GM19239 (cell line): Measurements from ENCODE around the gene SPATA13.
"Not testable (repeated sequence)": the region's sequence is repeated elsewhere in the genome, so short reads cannot be mapped to it uniquely, and the experiment has no call there.

Experiments
- DNase-seq: peaks from one replicate; pipeline ENCODE4 v3.0.0; 2011; ENCODE audit warnings: low spot score; ENCODE audit not compliant: insufficient read length
- FAIRE-seq: peaks from 2 replicates; lab custom pipeline; 2011; peaks lifted over from hg19 to GRCh38; lab: Jason Lieb, UNC

Gene SPATA13

GRCh38 chr13:24192057-24192810 is 31.7 kb downstream of the SPATA13 start:
- DNase-seq (no peak), FAIRE-seq (no peak)

GRCh38 chr13:24192811-24193162 is 32.3 kb downstream of the SPATA13 start:
- DNase-seq = no peak
- FAIRE-seq = no peak

DNA sequence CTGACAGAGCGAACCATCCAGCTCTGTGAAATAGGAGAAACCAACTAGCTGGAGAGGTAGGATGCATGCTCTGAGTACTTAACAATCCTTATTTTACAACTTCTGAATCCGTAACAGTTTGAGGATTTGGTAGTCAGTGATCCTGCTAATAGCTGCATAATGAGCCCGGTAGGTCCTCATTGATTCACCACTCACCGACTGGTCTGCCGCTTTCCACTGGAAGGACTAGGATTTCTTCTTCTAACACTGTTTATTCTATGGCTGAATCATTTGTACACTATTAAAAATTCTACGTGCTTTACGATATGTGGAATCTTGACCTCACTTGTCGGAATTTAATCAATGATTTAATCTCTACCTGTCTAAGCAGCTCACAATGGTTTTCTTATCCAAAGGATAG is 33.9 kb downstream of the SPATA13 start:
- no peak for DNase-seq
- no peak for FAIRE-seq

- DNase-seq = no peak
- no peak for FAIRE-seq
These were observed 35.1 kb downstream of the SPATA13 start for GRCh38 chr13:24195626-24196025.

GRCh38 chr13:24196593-24197197 is 36.2 kb downstream of the SPATA13 start:
- DNase-seq (no peak), FAIRE-seq (no peak)

- FAIRE-seq (no peak), DNase-seq (no peak)
These were observed 38.5 kb downstream of the SPATA13 start for GRCh38 chr13:24199016-24199415.

DNA sequence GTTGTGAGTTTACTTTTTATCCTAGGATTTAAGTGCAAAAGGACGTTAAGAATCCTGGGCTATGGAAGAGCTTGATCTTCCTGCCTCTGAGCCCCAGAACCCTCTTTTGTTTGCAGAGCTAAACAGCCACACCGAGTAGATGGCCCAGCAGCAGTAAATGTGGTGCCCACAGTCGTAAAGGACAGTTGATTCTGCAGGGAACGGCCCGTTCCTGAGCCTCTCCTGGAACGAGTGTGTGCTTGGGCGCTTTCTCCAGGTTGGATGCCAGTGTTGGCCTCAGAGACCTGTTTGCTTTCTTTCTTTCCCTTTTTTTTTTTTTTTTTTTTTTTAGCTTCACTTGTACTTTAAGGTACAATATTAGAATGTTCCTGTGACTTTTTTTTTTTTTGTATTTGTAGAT is 41.7 kb downstream of the SPATA13 start:
- FAIRE-seq = no peak

GRCh38 chr13:24203273-24203672 is 42.8 kb downstream of the SPATA13 start:
- FAIRE-seq (no peak), DNase-seq (no peak)

More for the DNA sequence above, 41.7 kb downstream of the SPATA13 start:
- DNase-seq = no peak

GRCh38 chr13:24203811-24204210 is 43.3 kb downstream of the SPATA13 start:
- no peak for DNase-seq
- peak; percentile 77 for FAIRE-seq

- not testable (repeated sequence) for FAIRE-seq, DNase-seq
These were observed 44.6 kb downstream of the SPATA13 start for GRCh38 chr13:24205076-24205475.

- DNase-seq (no peak), FAIRE-seq (no peak)
These were observed 47.5 kb downstream of the SPATA13 start for GRCh38 chr13:24207841-24208667.

DNA sequence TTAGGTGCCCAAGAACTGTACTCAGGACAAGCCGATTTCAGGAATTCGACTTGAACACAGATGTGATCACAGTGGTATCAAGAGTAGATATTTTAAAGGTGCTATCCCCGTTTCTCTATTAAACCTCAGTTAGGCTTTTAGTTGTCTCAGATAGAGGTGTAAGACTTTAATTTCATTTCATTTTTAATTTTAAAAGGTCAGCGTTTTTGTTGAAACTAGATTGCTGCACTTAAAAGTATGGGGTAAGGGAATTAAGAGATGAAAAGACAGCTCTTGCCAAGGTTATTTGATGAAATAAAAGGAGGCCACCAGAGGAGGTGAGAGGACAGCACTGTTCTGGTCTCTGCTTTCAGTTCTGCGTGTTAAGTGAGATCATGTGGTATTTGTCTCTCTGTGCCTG is 48.6 kb downstream of the SPATA13 start:
- FAIRE-seq (no peak), DNase-seq (no peak)

DNA sequence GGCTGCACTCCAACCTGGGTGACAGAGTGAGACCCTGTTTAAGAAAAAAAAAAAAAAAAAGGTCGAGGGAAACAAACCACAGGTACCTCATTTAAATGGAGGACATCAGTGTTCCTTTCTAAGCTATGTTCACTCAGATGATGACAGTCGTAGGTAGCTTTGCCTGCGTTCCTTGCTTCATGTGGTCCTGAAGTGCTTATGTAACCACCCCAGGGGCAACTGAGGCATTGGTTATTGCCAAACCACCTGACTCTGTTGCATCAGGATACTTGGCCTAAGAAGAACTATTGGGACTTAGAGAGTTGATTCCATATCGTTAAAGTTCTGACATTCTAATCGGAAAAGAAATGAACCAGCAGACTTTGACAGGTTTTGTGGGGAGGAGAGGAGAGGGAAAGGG is 51.7 kb downstream of the SPATA13 start:
- DNase-seq = no peak
- FAIRE-seq = no peak

GRCh38 chr13:24212674-24213073 is 52.2 kb downstream of the SPATA13 start:
- no peak for DNase-seq
- no peak for FAIRE-seq

DNA sequence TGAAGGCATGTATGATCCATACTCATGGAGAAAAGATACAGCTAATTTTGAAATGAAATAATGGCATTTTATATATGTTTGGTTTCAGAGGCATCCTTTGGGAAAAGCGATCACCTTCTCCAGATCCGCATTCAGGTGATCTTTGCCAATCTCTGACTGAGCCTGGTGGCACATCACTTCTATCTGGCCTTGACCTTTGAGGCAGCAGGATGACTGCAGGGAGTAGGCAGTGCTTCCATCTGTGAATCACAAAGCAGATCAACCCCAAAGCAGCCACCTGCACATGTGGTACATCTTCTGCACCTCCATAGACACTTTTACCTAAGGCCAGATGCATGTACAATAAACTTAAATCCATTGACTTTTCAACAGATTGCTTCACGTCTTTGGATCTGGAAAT is 53.4 kb downstream of the SPATA13 start:
- FAIRE-seq (no peak), DNase-seq (no peak)

DNA sequence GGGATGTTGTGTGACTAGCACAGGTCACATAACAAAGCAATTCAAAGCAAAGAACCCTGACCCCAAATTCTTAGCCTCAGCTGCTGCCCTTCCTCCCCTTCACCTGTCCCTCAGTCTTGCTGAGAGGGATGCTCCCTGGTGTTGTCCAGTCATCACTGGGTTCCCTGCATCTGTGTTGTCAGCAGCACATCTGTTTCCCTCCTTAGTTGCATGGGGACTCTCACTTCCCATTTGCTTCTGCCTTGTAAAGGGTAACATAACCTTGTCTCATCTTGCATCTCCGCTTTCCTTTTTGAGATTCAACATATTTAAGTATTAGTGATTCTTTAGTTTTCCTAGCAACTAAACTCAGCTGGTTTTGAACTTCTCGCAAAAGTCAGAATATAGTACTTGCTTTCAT is 54.0 kb downstream of the SPATA13 start:
- FAIRE-seq (peak; percentile 66), DNase-seq (no peak)

- no peak for DNase-seq
- FAIRE-seq = peak; percentile 81
These were observed 54.6 kb downstream of the SPATA13 start for GRCh38 chr13:24215126-24215525.

DNA sequence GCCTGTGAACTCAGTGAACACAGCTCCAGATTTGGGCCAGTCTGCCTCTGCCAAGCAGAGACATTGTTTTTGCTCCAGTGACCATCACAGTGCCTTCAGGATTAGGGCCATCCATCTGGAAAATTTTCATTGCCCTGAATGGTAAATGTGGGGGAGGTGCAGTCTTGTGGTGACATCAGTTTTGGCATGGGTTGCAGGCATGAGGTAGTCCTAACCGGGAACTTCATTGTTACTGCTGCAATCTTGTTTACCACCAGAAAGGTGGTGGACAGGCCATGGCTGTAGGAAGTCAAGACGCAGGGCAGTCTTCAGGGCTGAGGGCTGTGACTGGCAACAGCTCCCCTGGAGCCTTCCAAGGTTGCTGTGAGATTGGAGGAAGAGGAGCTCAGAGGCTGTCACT is 55.2 kb downstream of the SPATA13 start:
- no peak for DNase-seq
- FAIRE-seq = peak; percentile 53

DNA sequence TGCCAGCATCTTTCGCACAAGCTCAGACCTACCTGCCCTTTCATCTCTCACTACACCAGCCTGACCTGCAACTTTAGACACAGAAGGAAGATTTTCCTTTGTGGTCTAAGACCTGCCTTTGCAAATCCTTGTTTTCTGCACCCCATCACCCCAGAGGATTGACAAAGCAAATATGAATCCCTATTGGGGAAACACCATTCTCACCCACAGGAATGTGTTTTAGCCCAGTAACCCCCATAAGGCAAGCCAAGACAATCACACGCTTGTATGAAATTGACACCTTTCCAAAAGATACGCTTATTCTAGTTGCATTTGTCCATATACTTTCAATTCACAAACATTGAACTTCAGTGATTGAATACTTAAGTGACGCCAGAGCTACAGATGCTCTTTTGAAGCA is 55.7 kb downstream of the SPATA13 start:
- no peak for DNase-seq
- peak; percentile 54 for FAIRE-seq

- not testable (repeated sequence) for FAIRE-seq, DNase-seq
These were observed 56.3 kb downstream of the SPATA13 start for GRCh38 chr13:24216779-24217178.
